ENCODE results near the gene PDSS2. TPM values are rescaled to one million over a fixed set of nuclear protein-coding genes. Genes with fewer than 3 reads are reported as not detected.
"Not testable (repeated sequence)": the region's sequence is repeated elsewhere in the genome, so short reads cannot be mapped to it uniquely, and the experiment has no call there.

The PDSS2 gene
- total and polyA plus RNA-seq, 2 of the 4 experiments (the other 2 are of a cell fraction): 8.6 to 9.2 TPM

- DNase-seq; H3K9ac ChIP-seq (ENCODE audit: low read depth, low read length); H2BK15ac ChIP-seq (ENCODE audit: low read depth, low read length); H2BK120ac ChIP-seq (ENCODE audit: low read depth, low read length); in situ Hi-C loops (cut with MboI; ENCODE audit: low sequenced_read_pairs); H2AFZ ChIP-seq (replicated peaks; ENCODE audit: low read length, poor library complexity); H3K4me1 ChIP-seq (ENCODE audit: control insufficient read depth, insufficient read depth, low read length); H3K27ac ChIP-seq (ENCODE audit: insufficient read depth, low read length); H3K56ac ChIP-seq (ENCODE audit: extremely low read depth, insufficient read depth, low read length); POLR2A ChIA-PET (ENCODE audit: unreplicated experiment); H3K14ac ChIP-seq (replicated peaks; ENCODE audit: low read depth, low read length); CTCF ChIA-PET; H4K5ac ChIP-seq (ENCODE audit: low read depth, low read length); H2BK20ac ChIP-seq (ENCODE audit: low read depth, low read length); BruUV-seq (replicated peaks); intact Hi-C loops (cut with micrococcal nuclease); H3K79me1 ChIP-seq (ENCODE audit: low read depth in 1 of 2, low read length in 2 of 2); H3K4ac ChIP-seq (ENCODE audit: low read depth, low read length); H3K36me3 ChIP-seq (ENCODE audit: control insufficient read depth, insufficient read depth, low read length); H4K20me1 ChIP-seq (ENCODE audit: insufficient read depth, low read length); H3K4me3 ChIP-seq (ENCODE audit: insufficient read depth, low read depth, low read length); H2BK5ac ChIP-seq (ENCODE audit: low read depth, low read length, poor library complexity, severe bottlenecking); dilution Hi-C loops (cut with HindIII; ENCODE audit: low sequenced_read_pairs, unreplicated experiment); H4K91ac ChIP-seq (ENCODE audit: insufficient read depth, low read depth, low read length); H3K18ac ChIP-seq (ENCODE audit: low read depth, low read length); H2AK5ac ChIP-seq (ENCODE audit: low read depth, low read length); H3K9me1 ChIP-seq (ENCODE audit: insufficient read depth, low read length); H3K27me3 ChIP-seq (ENCODE audit: control insufficient read depth, insufficient read depth, low read length); H2AK9ac ChIP-seq (replicated peaks; ENCODE audit: low read depth, low read length, poor library complexity); ATAC-seq (ENCODE audit: low read depth); H3K9me3 ChIP-seq (ENCODE audit: control insufficient read depth, insufficient read depth, low read length); H3K23ac ChIP-seq (ENCODE audit: low read depth, low read length); H3K4me2 ChIP-seq (ENCODE audit: low read depth, low read length); H4K8ac ChIP-seq (ENCODE audit: low read depth in 2 of 2, low read length in 2 of 2): not testable (repeated sequence)
- WGBS, 2 experiments (ENCODE audit: extremely low coverage in 2 of 2, insufficient read length in 1 of 2): no CpG with 5 or more reads among the region's 3 CpGs
Observed at GRCh38 chr6:107475826-107476225, 16.5 kb upstream of the PDSS2 start.

DNA sequence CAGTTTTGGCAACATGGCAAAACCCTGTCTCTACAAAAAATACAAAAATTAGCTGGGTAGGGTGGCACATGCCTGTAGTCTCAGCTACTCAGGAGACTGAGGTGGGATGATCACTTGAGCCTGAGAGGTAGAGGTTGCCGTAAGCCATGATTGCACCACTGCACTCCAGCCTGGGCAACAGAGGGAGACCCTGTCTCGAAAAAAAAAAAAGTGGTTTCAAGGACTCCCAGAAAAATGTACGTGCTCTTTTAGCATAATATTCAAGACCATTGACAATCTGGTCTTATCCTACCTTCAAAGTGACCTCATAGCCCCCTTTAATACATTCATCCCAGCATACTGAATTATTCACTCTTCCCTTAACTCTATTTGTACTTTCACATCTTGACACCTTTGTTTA is 16.0 kb upstream of the PDSS2 start:
- H3K9me3 ChIP-seq (ENCODE audit: control insufficient read depth, insufficient read depth, low read length); H4K91ac ChIP-seq (ENCODE audit: insufficient read depth, low read depth, low read length); H3K9ac ChIP-seq (ENCODE audit: low read depth, low read length); H3K9me1 ChIP-seq (ENCODE audit: insufficient read depth, low read length); H3K23ac ChIP-seq (ENCODE audit: low read depth, low read length); H2BK5ac ChIP-seq (ENCODE audit: low read depth, low read length, poor library complexity, severe bottlenecking); POLR2A ChIA-PET (ENCODE audit: unreplicated experiment); CTCF ChIA-PET; H4K5ac ChIP-seq (ENCODE audit: low read depth, low read length); H3K14ac ChIP-seq (replicated peaks; ENCODE audit: low read depth, low read length); BruUV-seq (replicated peaks); DNase-seq; dilution Hi-C loops (cut with HindIII; ENCODE audit: low sequenced_read_pairs, unreplicated experiment); H2BK120ac ChIP-seq (ENCODE audit: low read depth, low read length); H3K56ac ChIP-seq (ENCODE audit: extremely low read depth, insufficient read depth, low read length); H3K18ac ChIP-seq (ENCODE audit: low read depth, low read length); ATAC-seq (ENCODE audit: low read depth); H4K8ac ChIP-seq (ENCODE audit: low read depth in 2 of 2, low read length in 2 of 2); H2AFZ ChIP-seq (replicated peaks; ENCODE audit: low read length, poor library complexity); H3K4me2 ChIP-seq (ENCODE audit: low read depth, low read length); H3K36me3 ChIP-seq (ENCODE audit: control insufficient read depth, insufficient read depth, low read length); H4K20me1 ChIP-seq (ENCODE audit: insufficient read depth, low read length); H3K4me3 ChIP-seq (ENCODE audit: insufficient read depth, low read depth, low read length); intact Hi-C loops (cut with micrococcal nuclease); H3K79me1 ChIP-seq (ENCODE audit: low read depth in 1 of 2, low read length in 2 of 2); H2BK20ac ChIP-seq (ENCODE audit: low read depth, low read length); H3K27me3 ChIP-seq (ENCODE audit: control insufficient read depth, insufficient read depth, low read length); H2AK9ac ChIP-seq (replicated peaks; ENCODE audit: low read depth, low read length, poor library complexity); H2AK5ac ChIP-seq (ENCODE audit: low read depth, low read length); H3K4me1 ChIP-seq (ENCODE audit: control insufficient read depth, insufficient read depth, low read length); H3K4ac ChIP-seq (ENCODE audit: low read depth, low read length); H2BK15ac ChIP-seq (ENCODE audit: low read depth, low read length); H3K27ac ChIP-seq (ENCODE audit: insufficient read depth, low read length); in situ Hi-C loops (cut with MboI; ENCODE audit: low sequenced_read_pairs): not testable (repeated sequence)
- WGBS, 2 experiments (ENCODE audit: extremely low coverage in 2 of 2, insufficient read length in 1 of 2): no CpG with 5 or more reads among the region's 3 CpGs

Measured in IMR-90 (cell line).